Measurements from ENCODE around the gene DCAF4.

DCAF4 gene, protein sequence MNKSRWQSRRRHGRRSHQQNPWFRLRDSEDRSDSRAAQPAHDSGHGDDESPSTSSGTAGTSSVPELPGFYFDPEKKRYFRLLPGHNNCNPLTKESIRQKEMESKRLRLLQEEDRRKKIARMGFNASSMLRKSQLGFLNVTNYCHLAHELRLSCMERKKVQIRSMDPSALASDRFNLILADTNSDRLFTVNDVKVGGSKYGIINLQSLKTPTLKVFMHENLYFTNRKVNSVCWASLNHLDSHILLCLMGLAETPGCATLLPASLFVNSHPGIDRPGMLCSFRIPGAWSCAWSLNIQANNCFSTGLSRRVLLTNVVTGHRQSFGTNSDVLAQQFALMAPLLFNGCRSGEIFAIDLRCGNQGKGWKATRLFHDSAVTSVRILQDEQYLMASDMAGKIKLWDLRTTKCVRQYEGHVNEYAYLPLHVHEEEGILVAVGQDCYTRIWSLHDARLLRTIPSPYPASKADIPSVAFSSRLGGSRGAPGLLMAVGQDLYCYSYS

DNA sequence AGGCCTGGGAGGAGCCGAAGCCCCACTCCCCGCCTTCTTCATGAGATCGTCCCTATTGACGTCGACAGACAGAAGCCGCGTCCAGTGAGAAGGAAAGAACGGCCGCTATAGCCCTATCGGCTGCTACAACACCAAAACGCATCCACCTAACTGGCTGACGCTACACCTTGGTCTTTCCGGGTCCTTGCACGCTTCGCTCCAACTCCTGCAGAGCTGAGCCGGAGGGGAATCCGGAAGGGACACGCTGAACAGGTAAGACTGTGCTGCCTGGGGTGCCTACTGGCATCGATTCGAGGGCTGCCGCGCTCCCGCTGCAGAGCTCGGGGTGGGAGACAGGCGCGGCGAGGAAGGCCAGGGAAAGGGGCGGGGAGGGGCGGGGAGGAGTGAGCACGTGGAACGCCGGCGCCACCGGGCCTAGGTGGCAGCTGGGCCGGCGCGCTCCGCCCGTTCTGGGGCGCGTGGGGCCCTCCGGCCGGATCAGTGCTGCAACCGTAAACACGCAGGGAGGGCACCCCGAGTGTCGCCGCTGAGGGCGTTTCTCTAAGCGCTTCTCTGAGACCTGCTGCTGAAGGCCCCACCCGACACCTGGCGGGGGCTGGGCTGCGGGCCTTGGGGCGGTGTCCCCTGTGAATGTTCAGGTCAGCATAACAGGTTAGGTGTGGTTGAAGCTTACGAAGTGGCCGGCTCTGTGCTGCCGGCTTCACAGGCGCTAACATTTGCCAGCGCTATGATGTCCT, at the start of gene DCAF4:
DCAF4 (plus strand) TSS at position 173 of the 737 bp plus-strand sequence. CDS start 11,515 bp downstream, outside the sequence.
- peak; percentile 99 for ATAC-seq
- TF ChIP-seq ISL1 (CRISPR knock-in tag; IDR thresholded peaks at IDR 0.05) (no peak), ZNF8 (CRISPR knock-in tag; IDR thresholded peaks at IDR 0.05) (no peak), PPARA (CRISPR knock-in tag; IDR thresholded peaks at IDR 0.05; ENCODE audit: borderline replicate concordance) (no peak)
- TF ChIP-seq, protein P1, sequence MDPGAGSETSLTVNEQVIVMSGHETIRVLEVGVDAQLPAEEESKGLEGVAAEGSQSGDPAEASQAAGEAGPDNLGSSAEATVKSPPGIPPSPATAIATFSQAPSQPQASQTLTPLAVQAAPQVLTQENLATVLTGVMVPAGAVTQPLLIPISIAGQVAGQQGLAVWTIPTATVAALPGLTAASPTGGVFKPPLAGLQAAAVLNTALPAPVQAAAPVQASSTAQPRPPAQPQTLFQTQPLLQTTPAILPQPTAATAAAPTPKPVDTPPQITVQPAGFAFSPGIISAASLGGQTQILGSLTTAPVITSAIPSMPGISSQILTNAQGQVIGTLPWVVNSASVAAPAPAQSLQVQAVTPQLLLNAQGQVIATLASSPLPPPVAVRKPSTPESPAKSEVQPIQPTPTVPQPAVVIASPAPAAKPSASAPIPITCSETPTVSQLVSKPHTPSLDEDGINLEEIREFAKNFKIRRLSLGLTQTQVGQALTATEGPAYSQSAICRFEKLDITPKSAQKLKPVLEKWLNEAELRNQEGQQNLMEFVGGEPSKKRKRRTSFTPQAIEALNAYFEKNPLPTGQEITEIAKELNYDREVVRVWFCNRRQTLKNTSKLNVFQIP (CRISPR knock-in tag; IDR thresholded peaks at IDR 0.05; ENCODE audit: borderline replicate concordance, low read depth) = no peak

DNA sequence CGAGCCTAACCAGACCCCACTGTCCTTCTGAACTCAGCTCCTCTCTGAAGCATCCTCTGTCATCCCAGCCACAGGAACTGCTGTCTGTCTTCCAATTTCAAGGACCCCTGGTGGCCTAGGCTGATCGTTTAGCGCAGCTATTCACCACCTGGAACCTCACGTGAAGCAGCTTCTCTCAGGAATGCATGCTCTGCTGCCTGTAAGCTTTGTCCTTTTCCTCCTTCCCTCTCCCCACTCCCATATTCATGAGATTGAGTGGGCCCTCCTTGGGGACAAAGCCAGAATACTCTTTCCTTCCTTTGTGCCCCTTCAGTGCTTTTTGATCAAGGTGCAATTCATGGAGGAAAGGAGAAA, 49.6 kb upstream of the DCAF4 start:
- ATAC-seq = 0 out of 3 replicates have a peak, but pooled peaks have one; percentile 24
- TF ChIP-seq CSDC2 (CRISPR knock-in tag; IDR thresholded peaks at IDR 0.05) (no peak), GLIS3 (CRISPR knock-in tag; IDR thresholded peaks at IDR 0.05) (no peak), ISL1 (CRISPR knock-in tag; IDR thresholded peaks at IDR 0.05) (no peak), ARNTL (CRISPR knock-in tag; IDR thresholded peaks at IDR 0.05; ENCODE audit: borderline replicate concordance, low read depth) (no peak), ZNF8 (CRISPR knock-in tag; IDR thresholded peaks at IDR 0.05) (no peak), ZFP30 (CRISPR knock-in tag; IDR thresholded peaks at IDR 0.05) (no peak), OSR1 (CRISPR knock-in tag; IDR thresholded peaks at IDR 0.05) (no peak), ZC3H10 (CRISPR knock-in tag; IDR thresholded peaks at IDR 0.05) (no peak), RARB (CRISPR knock-in tag; IDR thresholded peaks at IDR 0.05) (no peak), BACH2 (CRISPR knock-in tag; IDR thresholded peaks at IDR 0.05; ENCODE audit: borderline replicate concordance) (no peak)
- TF ChIP-seq, protein P2, sequence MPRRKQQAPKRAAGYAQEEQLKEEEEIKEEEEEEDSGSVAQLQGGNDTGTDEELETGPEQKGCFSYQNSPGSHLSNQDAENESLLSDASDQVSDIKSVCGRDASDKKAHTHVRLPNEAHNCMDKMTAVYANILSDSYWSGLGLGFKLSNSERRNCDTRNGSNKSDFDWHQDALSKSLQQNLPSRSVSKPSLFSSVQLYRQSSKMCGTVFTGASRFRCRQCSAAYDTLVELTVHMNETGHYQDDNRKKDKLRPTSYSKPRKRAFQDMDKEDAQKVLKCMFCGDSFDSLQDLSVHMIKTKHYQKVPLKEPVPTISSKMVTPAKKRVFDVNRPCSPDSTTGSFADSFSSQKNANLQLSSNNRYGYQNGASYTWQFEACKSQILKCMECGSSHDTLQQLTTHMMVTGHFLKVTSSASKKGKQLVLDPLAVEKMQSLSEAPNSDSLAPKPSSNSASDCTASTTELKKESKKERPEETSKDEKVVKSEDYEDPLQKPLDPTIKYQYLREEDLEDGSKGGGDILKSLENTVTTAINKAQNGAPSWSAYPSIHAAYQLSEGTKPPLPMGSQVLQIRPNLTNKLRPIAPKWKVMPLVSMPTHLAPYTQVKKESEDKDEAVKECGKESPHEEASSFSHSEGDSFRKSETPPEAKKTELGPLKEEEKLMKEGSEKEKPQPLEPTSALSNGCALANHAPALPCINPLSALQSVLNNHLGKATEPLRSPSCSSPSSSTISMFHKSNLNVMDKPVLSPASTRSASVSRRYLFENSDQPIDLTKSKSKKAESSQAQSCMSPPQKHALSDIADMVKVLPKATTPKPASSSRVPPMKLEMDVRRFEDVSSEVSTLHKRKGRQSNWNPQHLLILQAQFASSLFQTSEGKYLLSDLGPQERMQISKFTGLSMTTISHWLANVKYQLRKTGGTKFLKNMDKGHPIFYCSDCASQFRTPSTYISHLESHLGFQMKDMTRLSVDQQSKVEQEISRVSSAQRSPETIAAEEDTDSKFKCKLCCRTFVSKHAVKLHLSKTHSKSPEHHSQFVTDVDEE (CRISPR knock-in tag; IDR thresholded peaks at IDR 0.05) = no peak
- TF ChIP-seq, protein P3, sequence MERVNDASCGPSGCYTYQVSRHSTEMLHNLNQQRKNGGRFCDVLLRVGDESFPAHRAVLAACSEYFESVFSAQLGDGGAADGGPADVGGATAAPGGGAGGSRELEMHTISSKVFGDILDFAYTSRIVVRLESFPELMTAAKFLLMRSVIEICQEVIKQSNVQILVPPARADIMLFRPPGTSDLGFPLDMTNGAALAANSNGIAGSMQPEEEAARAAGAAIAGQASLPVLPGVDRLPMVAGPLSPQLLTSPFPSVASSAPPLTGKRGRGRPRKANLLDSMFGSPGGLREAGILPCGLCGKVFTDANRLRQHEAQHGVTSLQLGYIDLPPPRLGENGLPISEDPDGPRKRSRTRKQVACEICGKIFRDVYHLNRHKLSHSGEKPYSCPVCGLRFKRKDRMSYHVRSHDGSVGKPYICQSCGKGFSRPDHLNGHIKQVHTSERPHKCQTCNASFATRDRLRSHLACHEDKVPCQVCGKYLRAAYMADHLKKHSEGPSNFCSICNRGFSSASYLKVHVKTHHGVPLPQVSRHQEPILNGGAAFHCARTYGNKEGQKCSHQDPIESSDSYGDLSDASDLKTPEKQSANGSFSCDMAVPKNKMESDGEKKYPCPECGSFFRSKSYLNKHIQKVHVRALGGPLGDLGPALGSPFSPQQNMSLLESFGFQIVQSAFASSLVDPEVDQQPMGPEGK (CRISPR knock-in tag; IDR thresholded peaks at IDR 0.05; ENCODE audit: borderline replicate concordance) = no peak
- TF ChIP-seq, protein P4, sequence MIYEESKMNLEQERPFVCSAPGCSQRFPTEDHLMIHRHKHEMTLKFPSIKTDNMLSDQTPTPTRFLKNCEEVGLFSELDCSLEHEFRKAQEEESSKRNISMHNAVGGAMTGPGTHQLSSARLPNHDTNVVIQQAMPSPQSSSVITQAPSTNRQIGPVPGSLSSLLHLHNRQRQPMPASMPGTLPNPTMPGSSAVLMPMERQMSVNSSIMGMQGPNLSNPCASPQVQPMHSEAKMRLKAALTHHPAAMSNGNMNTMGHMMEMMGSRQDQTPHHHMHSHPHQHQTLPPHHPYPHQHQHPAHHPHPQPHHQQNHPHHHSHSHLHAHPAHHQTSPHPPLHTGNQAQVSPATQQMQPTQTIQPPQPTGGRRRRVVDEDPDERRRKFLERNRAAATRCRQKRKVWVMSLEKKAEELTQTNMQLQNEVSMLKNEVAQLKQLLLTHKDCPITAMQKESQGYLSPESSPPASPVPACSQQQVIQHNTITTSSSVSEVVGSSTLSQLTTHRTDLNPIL (CRISPR knock-in tag; IDR thresholded peaks at IDR 0.05; ENCODE audit: low read depth) = no peak

DNA sequence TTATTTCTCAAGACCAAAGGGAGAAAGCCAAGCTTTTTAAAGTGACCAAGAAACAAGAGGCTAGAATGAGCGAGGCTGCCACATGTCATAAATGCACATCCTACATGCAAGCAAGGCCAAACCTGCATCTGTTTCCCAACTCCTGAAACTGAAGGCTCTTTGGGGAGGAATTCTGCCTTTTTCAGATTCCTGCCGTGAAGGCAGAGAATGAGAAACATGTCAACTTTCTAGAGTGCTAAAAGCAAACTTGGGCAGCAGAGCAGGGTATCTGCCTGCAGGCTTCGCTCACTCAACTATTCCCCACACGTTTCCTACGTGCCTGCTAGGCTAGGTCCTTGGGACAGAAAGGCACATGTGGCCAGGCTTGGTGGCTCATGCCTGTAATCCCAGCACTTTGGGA, 47.5 kb upstream of the DCAF4 start:
- no peak for TF ChIP-seq ZNF8 (CRISPR knock-in tag; IDR thresholded peaks at IDR 0.05)
- ATAC-seq = no peak

DNA sequence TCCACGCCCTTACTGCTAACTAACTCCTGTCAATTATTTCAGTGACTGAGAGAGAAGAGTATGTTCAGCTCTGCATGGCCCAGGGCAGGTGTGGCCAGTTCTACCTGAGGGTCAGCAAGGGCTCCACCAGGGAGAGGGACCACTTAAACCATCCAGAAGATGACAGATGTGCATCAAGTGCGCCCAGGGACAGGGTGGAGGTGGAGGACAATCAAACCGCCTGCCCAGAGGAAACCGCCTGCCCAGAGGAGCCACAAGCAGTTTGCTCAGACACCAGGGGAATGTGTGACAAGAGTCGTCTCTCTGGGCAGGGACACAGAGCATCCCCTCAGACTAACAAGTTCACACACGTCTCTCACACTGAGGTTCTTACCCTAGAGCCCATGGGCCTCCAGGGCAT, 46.8 kb upstream of the DCAF4 start:
- ATAC-seq = no peak
- TF ChIP-seq, protein P1 (CRISPR knock-in tag; IDR thresholded peaks at IDR 0.05; ENCODE audit: borderline replicate concordance, low read depth) = no peak
- no peak for TF ChIP-seq OSR1 (CRISPR knock-in tag; IDR thresholded peaks at IDR 0.05)
- no peak for TF ChIP-seq TCF4 (CRISPR knock-in tag; IDR thresholded peaks at IDR 0.05; ENCODE audit: borderline replicate concordance)
- TF ChIP-seq, protein P4 (CRISPR knock-in tag; IDR thresholded peaks at IDR 0.05; ENCODE audit: low read depth) = no peak
- TF ChIP-seq, protein P5, sequence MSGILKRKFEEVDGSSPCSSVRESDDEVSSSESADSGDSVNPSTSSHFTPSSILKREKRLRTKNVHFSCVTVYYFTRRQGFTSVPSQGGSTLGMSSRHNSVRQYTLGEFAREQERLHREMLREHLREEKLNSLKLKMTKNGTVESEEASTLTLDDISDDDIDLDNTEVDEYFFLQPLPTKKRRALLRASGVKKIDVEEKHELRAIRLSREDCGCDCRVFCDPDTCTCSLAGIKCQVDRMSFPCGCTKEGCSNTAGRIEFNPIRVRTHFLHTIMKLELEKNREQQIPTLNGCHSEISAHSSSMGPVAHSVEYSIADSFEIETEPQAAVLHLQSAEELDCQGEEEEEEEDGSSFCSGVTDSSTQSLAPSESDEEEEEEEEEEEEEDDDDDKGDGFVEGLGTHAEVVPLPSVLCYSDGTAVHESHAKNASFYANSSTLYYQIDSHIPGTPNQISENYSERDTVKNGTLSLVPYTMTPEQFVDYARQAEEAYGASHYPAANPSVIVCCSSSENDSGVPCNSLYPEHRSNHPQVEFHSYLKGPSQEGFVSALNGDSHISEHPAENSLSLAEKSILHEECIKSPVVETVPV (CRISPR knock-in tag; IDR thresholded peaks at IDR 0.05) = no peak
- TF ChIP-seq TOX (CRISPR knock-in tag; IDR thresholded peaks at IDR 0.05; ENCODE audit: borderline replicate concordance) = no peak
- TF ChIP-seq RARB (CRISPR knock-in tag; IDR thresholded peaks at IDR 0.05) = no peak
- TF ChIP-seq ZNF70 (CRISPR knock-in tag; IDR thresholded peaks at IDR 0.05) = no peak
- no peak for TF ChIP-seq ESRRG (CRISPR knock-in tag; IDR thresholded peaks at IDR 0.05)
- no peak for TF ChIP-seq SNAI2 (CRISPR knock-in tag; IDR thresholded peaks at IDR 0.05)
